ENCODE data around the gene ETS2.

ETS2 gene

GRCh38 chr21:38794978-38795377, 10.8 kb upstream of the ETS2 start:
- H3K36me3 ChIP-seq (ENCODE audit: control insufficient read depth, insufficient read depth, low read length) = no peaks in the 10 kb centered on the region
- DNase-seq (ENCODE audit: extremely low read depth, insufficient read length) = no peak
- H3K27me3 ChIP-seq (replicated peaks; ENCODE audit: control insufficient read depth, insufficient read depth, low read length) = no peaks in the 10 kb centered on the region; the same call in 1 of the 2 replicates
- no peak overlapping the region for H3K4me3 ChIP-seq (replicated peaks; ENCODE audit: low read depth, low read length)
- no peak for TF ChIP-seq CTCF (IDR thresholded peaks at IDR 0.05; ENCODE audit: insufficient read depth, low read length, poor library complexity, severe bottlenecking)

- Histone ChIP-seq H3K27me3 (replicated peaks; ENCODE audit: control insufficient read depth, insufficient read depth, low read length) (no peaks in the 10 kb centered on the region; the same call in 1 of the 2 replicates), H3K4me3 (replicated peaks; ENCODE audit: low read depth, low read length) (no peak overlapping the region), H3K36me3 (ENCODE audit: control insufficient read depth, insufficient read depth, low read length) (no peaks in the 10 kb centered on the region)
- no peak for DNase-seq (ENCODE audit: extremely low read depth, insufficient read length)
- TF ChIP-seq CTCF (IDR thresholded peaks at IDR 0.05; ENCODE audit: insufficient read depth, low read length, poor library complexity, severe bottlenecking) = no peak
Measured at GRCh38 chr21:38795475-38795874, 10.3 kb upstream of the ETS2 start.

GRCh38 chr21:38796424-38796823, 9.3 kb upstream of the ETS2 start:
- Histone ChIP-seq H3K36me3 (ENCODE audit: control insufficient read depth, insufficient read depth, low read length) (no peaks in the 10 kb centered on the region), H3K27me3 (replicated peaks; ENCODE audit: control insufficient read depth, insufficient read depth, low read length) (no peaks in the 10 kb centered on the region; the same call in 1 of the 2 replicates), H3K4me3 (replicated peaks; ENCODE audit: low read depth, low read length) (no peak overlapping the region)
- DNase-seq (ENCODE audit: extremely low read depth, insufficient read length) = no peak
- peak; percentile 16 for TF ChIP-seq CTCF (IDR thresholded peaks at IDR 0.05; ENCODE audit: insufficient read depth, low read length, poor library complexity, severe bottlenecking)

- no peak overlapping the region for H3K4me3 ChIP-seq (replicated peaks; ENCODE audit: low read depth, low read length)
- no peak for TF ChIP-seq CTCF (IDR thresholded peaks at IDR 0.05; ENCODE audit: insufficient read depth, low read length, poor library complexity, severe bottlenecking)
- no peaks in the 10 kb centered on the region; the same call in 1 of the 2 replicates for H3K27me3 ChIP-seq (replicated peaks; ENCODE audit: control insufficient read depth, insufficient read depth, low read length)
- no peaks in the 10 kb centered on the region for H3K36me3 ChIP-seq (ENCODE audit: control insufficient read depth, insufficient read depth, low read length)
- DNase-seq (ENCODE audit: extremely low read depth, insufficient read length) = no peak
Measured at GRCh38 chr21:38797470-38797869, 8.3 kb upstream of the ETS2 start.

GRCh38 chr21:38798081-38798480, 7.6 kb upstream of the ETS2 start:
- DNase-seq (ENCODE audit: extremely low read depth, insufficient read length) = no peak
- no peak for TF ChIP-seq CTCF (IDR thresholded peaks at IDR 0.05; ENCODE audit: insufficient read depth, low read length, poor library complexity, severe bottlenecking)
- H3K4me3 ChIP-seq (replicated peaks; ENCODE audit: low read depth, low read length) = no peak overlapping the region
- no peaks in the 10 kb centered on the region; the same call in none of the 2 replicates for H3K27me3 ChIP-seq (replicated peaks; ENCODE audit: control insufficient read depth, insufficient read depth, low read length)
- no peaks in the 10 kb centered on the region for H3K36me3 ChIP-seq (ENCODE audit: control insufficient read depth, insufficient read depth, low read length)

GRCh38 chr21:38798481-38798882, 7.2 kb upstream of the ETS2 start:
- Histone ChIP-seq H3K27me3 (replicated peaks; ENCODE audit: control insufficient read depth, insufficient read depth, low read length) (no peaks in the 10 kb centered on the region; the same call in none of the 2 replicates), H3K36me3 (ENCODE audit: control insufficient read depth, insufficient read depth, low read length) (no peaks in the 10 kb centered on the region), H3K4me3 (replicated peaks; ENCODE audit: low read depth, low read length) (no peak overlapping the region)
- TF ChIP-seq CTCF (IDR thresholded peaks at IDR 0.05; ENCODE audit: insufficient read depth, low read length, poor library complexity, severe bottlenecking) = no peak
- DNase-seq (ENCODE audit: extremely low read depth, insufficient read length) = no peak
